Panc1 (cell line): ENCODE results near the gene GGT6. TPM values are rescaled to one million over a fixed set of nuclear protein-coding genes. Genes with fewer than 3 reads are reported as not detected.
"Not testable (repeated sequence)": the region's sequence is repeated elsewhere in the genome, so short reads cannot be mapped to it uniquely, and the experiment has no call there.

Experiments
- ATAC-seq: fragments of 200-7000 bp; cut with Tn5 transposase; 2 replicates; pipeline ENCODE4 v1.9.1; 2020; ENCODE audit warnings: mild to moderate bottlenecking, moderate library complexity
- BruUV-seq: library from RNA; stranded (reverse); fragments of 400-500 nt; replicated peaks from 2 replicates; lab custom pipeline; 2021; lab: Mats Ljungman, UMichigan
- CTCF ChIA-PET: fragments of 300-600 bp; sonication (Branson Sonifier 250); formaldehyde crosslinking; loops from one replicate; lab custom pipeline; 2022; ENCODE audit warnings: antibody characterized with exemption; lab: Charles Lee
- POLR2A ChIA-PET: fragments of 300-600 bp; sonication (Branson Sonifier 250); formaldehyde crosslinking; loops from one replicate; lab custom pipeline; 2022; ENCODE audit warnings: antibody characterized with exemption; lab: Charles Lee
- DNase-seq: peaks from one replicate; pipeline ENCODE4 v3.0.0-alpha.2; 2010; ENCODE audit warnings: low read depth, low spot score
- H3K27ac ChIP-seq: 2 replicates; pipeline ENCODE4 v1.5.1; 2011; ENCODE audit warnings: mild to moderate bottlenecking, low read length, inconsistent platforms
- H3K27me3 ChIP-seq: fragments of 200-500 bp; sonication (Bioruptor generic); 2 replicates; pipeline ENCODE4 v1.6.0; 2014; ENCODE audit warnings: low read length, inconsistent platforms; ENCODE audit not compliant: control insufficient read depth, insufficient read depth
- H3K36me3 ChIP-seq: fragments of 200-500 bp; sonication (Bioruptor generic); 2 replicates; pipeline ENCODE4 v1.5.1; 2014; ENCODE audit warnings: inconsistent platforms, mild to moderate bottlenecking, low read length, moderate library complexity; ENCODE audit not compliant: control insufficient read depth, insufficient read depth
- H3K4me1 ChIP-seq: 2 replicates; pipeline ENCODE4 v1.5.1; 2011; ENCODE audit warnings: inconsistent platforms, mild to moderate bottlenecking, low read length, moderate library complexity; ENCODE audit not compliant: control insufficient read depth, insufficient read depth
- H3K4me3 ChIP-seq, 2 experiments: 2 replicates each; pipeline ENCODE4 v1.5.1; 2011 to 2012; ENCODE audit warnings: low read depth in 2 of 2, low read length in 2 of 2, mild to moderate bottlenecking in 2 of 2, inconsistent platforms in 1 of 2, moderate library complexity in 1 of 2
- H3K9me3 ChIP-seq: fragments of 200-500 bp; sonication (Bioruptor generic); 2 replicates; pipeline ENCODE4 v1.5.1; 2014; ENCODE audit warnings: low read depth, mild to moderate bottlenecking, inconsistent platforms, low read length, moderate library complexity; ENCODE audit not compliant: control insufficient read depth, insufficient read depth
- CTCF ChIP-seq: fragments of 450-650 bp; IDR thresholded peaks from 2 replicates; pipeline ENCODE4 v1.5.1; 2017; ENCODE audit warnings: mild to moderate bottlenecking
- POLR2AphosphoS5 ChIP-seq: IDR thresholded peaks from 2 replicates; pipeline ENCODE4 v1.6.1; 2012; ENCODE audit warnings: mild to moderate bottlenecking, low read depth, low read length, moderate library complexity
- REST ChIP-seq, 2 experiments: IDR thresholded peaks; 2 replicates each; pipeline ENCODE4 v1.6.1; 2011 to 2012; ENCODE audit warnings: low read depth in 2 of 2, control low read depth in 1 of 2, low read length in 1 of 2, mild to moderate bottlenecking in 1 of 2, moderate library complexity in 1 of 2; ENCODE audit not compliant: insufficient read depth in 1 of 2
- SIN3A ChIP-seq: IDR thresholded peaks from 2 replicates; pipeline ENCODE4 v1.6.1; 2012; ENCODE audit warnings: low read depth, mild to moderate bottlenecking, low read length, moderate library complexity, borderline replicate concordance; ENCODE audit not compliant: insufficient read depth
- TCF7L2 ChIP-seq: IDR thresholded peaks from 2 replicates; pipeline ENCODE4 v1.6.1; 2011; ENCODE audit warnings: mild to moderate bottlenecking, low read depth, low read length, inconsistent platforms
- in situ Hi-C: cut with HindIII; loops from 2 replicates; pipeline ENCODE4 v1.10.0; 2016; ENCODE audit warnings: low sequenced_read_pairs, low pct_unique_long_range_greater_than_20kb
- intact Hi-C: fragments of 100-400 bp; cut with micrococcal nuclease; formaldehyde crosslinking; loops from one replicate; pipeline ENCODE4 v1.10.0; 2022; ENCODE audit not compliant: unreplicated experiment
- total RNA-seq: library from RNA; stranded (reverse); gene quantifications from one replicate; pipeline ENCODE4 v1.2.1, GENCODE V29; 2021; ENCODE audit not compliant: unreplicated experiment

Gene GGT6
- total RNA-seq, 1 experiment from 2014 or later, result not detected

GRCh38 chr17:4597975-4598374, 37.6 kb upstream of the GGT6 start:
- no peaks in the 10 kb centered on the region for H3K9me3 ChIP-seq
- H3K27me3 ChIP-seq, result no peaks in the 10 kb centered on the region
- in situ Hi-C loops (no loop called here), intact Hi-C loops (no loop called here)
- DNase-seq, result no peak
- TF ChIP-seq SIN3A (no peak), POLR2AphosphoS5 (no peak), TCF7L2 (no peak), REST (IDR thresholded peaks at IDR 0.05; ENCODE audit: insufficient read depth in 1 of 2, low read depth in 2 of 2, low read length in 1 of 2) (no peak), CTCF (no peak)
- no TSS peak for BruUV-seq
- no peaks in the 10 kb centered on the region for H3K4me1 ChIP-seq
- H3K27ac ChIP-seq, result no peak overlapping the region
- POLR2A ChIA-PET, result no interaction called here
- CTCF ChIA-PET, result interaction anchor here (0.5 kb wide), 1 partner anchor 1051 kb away, joined by 4 read pairs; no protein-coding TSS in a partner anchor
- H3K36me3 ChIP-seq, result no peaks in the 10 kb centered on the region
- H3K4me3 ChIP-seq, result no peak overlapping the region
- ATAC-seq, result no peak

DNA sequence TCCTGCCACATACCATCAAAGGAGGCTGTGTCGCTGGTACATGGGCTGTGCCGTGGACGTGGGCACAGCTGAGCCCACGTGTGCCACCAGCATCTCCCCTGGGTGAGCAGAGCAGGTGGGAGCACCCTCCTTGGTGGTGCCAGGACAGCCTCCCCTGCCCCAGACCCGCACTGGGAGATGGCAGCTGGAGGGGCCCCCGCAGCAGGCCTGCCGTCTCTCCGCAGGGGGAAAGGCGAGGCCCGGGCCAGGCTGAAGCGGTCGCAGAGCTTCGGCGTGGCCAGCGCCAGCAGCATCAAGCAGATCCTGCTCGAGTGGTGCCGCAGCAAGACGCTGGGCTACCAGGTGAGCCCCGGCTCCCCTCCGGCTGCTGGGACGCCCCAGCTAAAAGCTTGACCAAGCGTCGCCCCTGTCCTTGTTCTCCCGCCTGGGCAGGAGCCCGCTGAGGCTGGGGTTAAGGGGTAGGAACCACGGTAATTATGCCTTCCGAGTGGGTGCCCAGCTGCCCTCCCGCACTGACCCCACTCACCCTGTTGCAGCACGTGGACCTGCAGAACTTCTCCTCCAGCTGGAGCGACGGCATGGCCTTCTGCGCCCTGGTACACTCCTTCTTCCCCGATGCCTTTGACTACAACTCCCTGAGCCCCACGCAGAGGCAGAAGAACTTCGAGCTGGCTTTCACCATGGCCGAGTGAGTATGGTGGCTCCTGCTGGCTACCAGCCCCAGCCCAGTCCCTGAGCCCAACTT, 36.4 kb upstream of the GGT6 start:
- in situ Hi-C loops (no loop called here), intact Hi-C loops (no loop called here)
- no peaks in the 10 kb centered on the region for H3K9me3 ChIP-seq
- no TSS peak for BruUV-seq
- TF ChIP-seq TCF7L2, result no peak
- H3K4me3 ChIP-seq, result no peak overlapping the region
- no peaks in the 10 kb centered on the region for H3K36me3 ChIP-seq
- no peak overlapping the region for H3K27ac ChIP-seq
- POLR2A ChIA-PET, result no interaction called here
- DNase-seq (no peak), ATAC-seq (no peak)
- H3K4me1 ChIP-seq, result no peaks in the 10 kb centered on the region
- CTCF ChIA-PET, result no interaction called here
- no peaks in the 10 kb centered on the region for H3K27me3 ChIP-seq

- H3K4me3 ChIP-seq, H3K36me3 ChIP-seq, H3K27ac ChIP-seq, H3K27me3 ChIP-seq, BruUV-seq, DNase-seq, in situ Hi-C loops, POLR2A ChIA-PET, H3K4me1 ChIP-seq, CTCF ChIA-PET, ATAC-seq, H3K9me3 ChIP-seq, intact Hi-C loops: not testable (repeated sequence)
Observed at GRCh38 chr17:4595685-4596342, 35.4 kb upstream of the GGT6 start.
